Mesothelial cell of epicardium (in vitro differentiated cells): ENCODE measurements around the gene ACTN1. TPM values are rescaled to one million over a fixed set of nuclear protein-coding genes. Genes with fewer than 3 reads are reported as not detected.
A peak's percentile ranks its signal among the peaks of the same experiment; 100 is the strongest.

ENCODE experiments used
- DNase-seq, 2 experiments: peaks; one replicate each; pipeline ENCODE4 v3.0.0; 2021; ENCODE audit warnings: low spot score in 2 of 2; ENCODE audit not compliant: unreplicated experiment in 2 of 2
- H3K27ac Mint-ChIP-seq: 2 replicates; pipeline ENCODE4 v1.8.0; 2021; ENCODE audit warnings: mixed read lengths
- H3K27me3 Mint-ChIP-seq: 2 replicates; pipeline ENCODE4 v1.8.0; 2021; ENCODE audit warnings: low read depth, mixed read lengths
- H3K36me3 Mint-ChIP-seq: 2 replicates; pipeline ENCODE4 v1.8.0; 2021; ENCODE audit warnings: mixed read lengths
- H3K4me1 Mint-ChIP-seq: 2 replicates; pipeline ENCODE4 v1.8.0; 2021; ENCODE audit warnings: mixed read lengths
- H3K4me3 Mint-ChIP-seq: 2 replicates; pipeline ENCODE4 v1.8.0; 2021; ENCODE audit warnings: mild to moderate bottlenecking, moderate library complexity, mixed read lengths
- H3K9me3 Mint-ChIP-seq: 2 replicates; pipeline ENCODE4 v1.8.0; 2021; ENCODE audit warnings: mixed read lengths
- CTCF ChIP-seq: fragments of 200-600 bp; sonication (generic); IDR thresholded peaks from one replicate; pipeline ENCODE4 v1.5.0; 2021; ENCODE audit warnings: antibody characterized with exemption; ENCODE audit not compliant: unreplicated experiment
- total RNA-seq: library from RNA; stranded (reverse); gene quantifications from 3 replicates; pipeline ENCODE4 v1.2.1, GENCODE V29; 2021

ACTN1 gene
- total RNA-seq, 1 donor from 2014 or later = 166 TPM

GRCh38 chr14:68961781-68962584, 17.1 kb downstream of the ACTN1 start:
- H3K9me3 Mint-ChIP-seq = no peaks in the 10 kb centered on the region
- H3K36me3 Mint-ChIP-seq = no peaks in the 10 kb centered on the region
- no peak for TF ChIP-seq CTCF
- peaks cover 67% of the 10 kb centered on the region for H3K4me1 Mint-ChIP-seq
- H3K27me3 Mint-ChIP-seq = no peaks in the 10 kb centered on the region
- DNase-seq = no peak
- no peak overlapping the region for H3K4me3 Mint-ChIP-seq
- H3K27ac Mint-ChIP-seq = peak overlapping the region; percentile 78

GRCh38 chr14:68961361-68961760, 17.7 kb downstream of the ACTN1 start:
- no peaks in the 10 kb centered on the region for H3K9me3 Mint-ChIP-seq
- H3K36me3 Mint-ChIP-seq = no peaks in the 10 kb centered on the region
- peaks cover 64% of the 10 kb centered on the region for H3K4me1 Mint-ChIP-seq
- H3K27ac Mint-ChIP-seq = no peak overlapping the region
- TF ChIP-seq CTCF = no peak
- DNase-seq = no peak
- no peaks in the 10 kb centered on the region for H3K27me3 Mint-ChIP-seq
- H3K4me3 Mint-ChIP-seq = no peak overlapping the region

- DNase-seq = no peak
- no peaks in the 10 kb centered on the region for H3K27me3 Mint-ChIP-seq
- no peak overlapping the region for H3K4me3 Mint-ChIP-seq
- no peak for TF ChIP-seq CTCF
- peaks cover 65% of the 10 kb centered on the region for H3K4me1 Mint-ChIP-seq
- H3K9me3 Mint-ChIP-seq = no peaks in the 10 kb centered on the region
- H3K27ac Mint-ChIP-seq = no peak overlapping the region
- H3K36me3 Mint-ChIP-seq = no peaks in the 10 kb centered on the region
These were observed 19.0 kb downstream of the ACTN1 start for GRCh38 chr14:68960123-68960522.

- Mint-ChIP-seq H3K4me1 (peaks cover 61% of the 10 kb centered on the region), H3K36me3 (no peaks in the 10 kb centered on the region), H3K9me3 (no peaks in the 10 kb centered on the region), H3K27ac (peak overlapping the region; percentile 86), H3K4me3 (no peak overlapping the region), H3K27me3 (no peaks in the 10 kb centered on the region)
- DNase-seq = no peak
- TF ChIP-seq CTCF = no peak
These were observed 20.1 kb downstream of the ACTN1 start for GRCh38 chr14:68959035-68959434.

GRCh38 chr14:68958553-68958952, 20.5 kb downstream of the ACTN1 start:
- Mint-ChIP-seq H3K27ac (peak overlapping the region; percentile 86), H3K4me3 (no peak overlapping the region), H3K9me3 (no peaks in the 10 kb centered on the region), H3K27me3 (no peaks in the 10 kb centered on the region), H3K4me1 (peaks cover 61% of the 10 kb centered on the region), H3K36me3 (no peaks in the 10 kb centered on the region)
- no peak for DNase-seq
- no peak for TF ChIP-seq CTCF

GRCh38 chr14:68957775-68958174, 21.3 kb downstream of the ACTN1 start:
- H3K27me3 Mint-ChIP-seq = no peaks in the 10 kb centered on the region
- no peak for TF ChIP-seq CTCF
- no peaks in the 10 kb centered on the region for H3K9me3 Mint-ChIP-seq
- peak overlapping the region; percentile 39 for H3K27ac Mint-ChIP-seq
- no peak for DNase-seq
- no peak overlapping the region for H3K4me3 Mint-ChIP-seq
- no peaks in the 10 kb centered on the region for H3K36me3 Mint-ChIP-seq
- H3K4me1 Mint-ChIP-seq = peaks cover 61% of the 10 kb centered on the region
